LNCaP clone FGC (cell line): ENCODE measurements around the gene BEST1.

Source experiments
- DNase-seq: peaks from one replicate; pipeline ENCODE4 v3.0.0-alpha.2; 2011; ENCODE audit warnings: low read depth
- H3K4me3 ChIP-seq: 2 replicates; pipeline ENCODE4 v1.5.1; 2011; ENCODE audit warnings: mild to moderate bottlenecking, low read depth, low read length, control low read depth
- CTCF ChIP-seq: IDR thresholded peaks from 2 replicates; pipeline ENCODE4 v1.5.1; 2012; ENCODE audit warnings: mild to moderate bottlenecking; ENCODE audit not compliant: control insufficient read depth, insufficient read depth; ENCODE audit errors: extremely low read depth

Gene BEST1

GRCh38 chr11:61906522-61906909 is 43.6 kb upstream of the BEST1 start:
- H3K4me3 ChIP-seq = no peak overlapping the region
- no peak for TF ChIP-seq CTCF
- DNase-seq = no peak

- no peak overlapping the region for H3K4me3 ChIP-seq
These were observed 42.9 kb upstream of the BEST1 start for GRCh38 chr11:61907282-61907681.

GRCh38 chr11:61907871-61908729 is 42.1 kb upstream of the BEST1 start:
- no peak for DNase-seq
- no peak for TF ChIP-seq CTCF
- no peak overlapping the region for H3K4me3 ChIP-seq

More at GRCh38 chr11:61907282-61907681, 42.9 kb upstream of the BEST1 start:
- TF ChIP-seq CTCF = no peak
- DNase-seq = no peak

- no peak for DNase-seq
- TF ChIP-seq CTCF = no peak
- H3K4me3 ChIP-seq = no peak overlapping the region
These were observed 41.3 kb upstream of the BEST1 start for GRCh38 chr11:61908730-61909316.

GRCh38 chr11:61910187-61911127 is 39.7 kb upstream of the BEST1 start:
- no peak for DNase-seq
- no peak for TF ChIP-seq CTCF
- no peak overlapping the region for H3K4me3 ChIP-seq

- DNase-seq = no peak
- no peak overlapping the region for H3K4me3 ChIP-seq
- TF ChIP-seq CTCF = no peak
These were observed 38.9 kb upstream of the BEST1 start for GRCh38 chr11:61911128-61911700.
